Prostate gland (tissue), 2 donors: Measurements from ENCODE around the gene CTNND2.

Source experiments
- CTCF ChIP-seq, 4 experiments: fragments of 200-600 bp in 2 of 4; fragments of 450-650 bp in 2 of 4; sonication (generic) in 2 of 4; IDR thresholded peaks; 1 replicate in 3 of 4; 2 replicates in 1 of 4; pipeline ENCODE4 v1.5.1; 2016 to 2019; ENCODE audit warnings: antibody characterized with exemption in 4 of 4, mild to moderate bottlenecking in 2 of 4, moderate library complexity in 2 of 4
- POLR2A ChIP-seq: fragments of 450-650 bp; IDR thresholded peaks from one replicate; pipeline ENCODE4 v1.6.1; 2016; ENCODE audit warnings: antibody characterized with exemption, mild to moderate bottlenecking

- no peak for TF ChIP-seq CTCF (IDR thresholded peaks at IDR 0.05)
- no peak for TF ChIP-seq POLR2A
Measured at GRCh38 chr5:11047625-11048024, 856.6 kb downstream of the CTNND2 start.
